Left colon (tissue), 2 donors: ENCODE data around the gene TOR1AIP2. TPM values are rescaled to one million over a fixed set of nuclear protein-coding genes. Genes with fewer than 3 reads are reported as not detected.
A peak's percentile ranks its signal among the peaks of the same experiment; 100 is the strongest.

Experiments used
- ATAC-seq: fragments of 200-7000 bp; cut with Tn5 transposase; one replicate; pipeline ENCODE4 v1.9.1; 2020; ENCODE audit warnings: mild to moderate bottlenecking, moderate library complexity
- DNase-seq, 2 donors: peaks; one replicate each; pipeline ENCODE4 v3.0.0-alpha.2; 2020
- intact Hi-C, 2 donors: fragments of 100-400 bp; cut with DNase I in 1 of 2; cut with micrococcal nuclease in 1 of 2; formaldehyde crosslinking; loops; one replicate each; pipeline versions ENCODE4 v1.11.2 to v1.14.0; 2022; cut with DNase I, micrococcal nuclease
- long read RNA-seq: library from polyadenylated mRNA; unstranded; transcript quantifications from one replicate; pipeline ENCODE4 v2.0.0, GENCODE V29; 2021
- total RNA-seq, 2 donors: library from RNA; stranded (reverse); fragmentation: NEBNext Ultra II Directional; extraction: Animal tissue kit (Norgen Biotek cat#: 25700); gene quantifications; one replicate each; pipeline ENCODE4 v1.2.1, GENCODE V29; 2021
- donor health status: DM: no; HTN: no; CAD: no.
- donor health status: DM: yes; HTN: yes; CAD: no.

Gene TOR1AIP2
- 10 to 100 TPM; 65.0 to 87.8 TPM for total RNA-seq
- long read RNA-seq, full-length matches to known transcripts: 2 of 11 reads
- long read RNA-seq, partial matches to known transcripts: 2 of 11 reads
- long read RNA-seq, other reads (novel, unspliced or antisense): 7 of 11 reads

- intact Hi-C loops: no loop called here
- DNase-seq (peak; percentile 90 to 94), ATAC-seq (peak; percentile 64)
Observed at GRCh38 chr1:179877586-179878265, at the start of gene TOR1AIP2. TSS of gene TOR1AIP2 (minus strand) at chr1:179877803. CDS start at chr1:179852665, 25,138 bp downstream.

- intact Hi-C loops: no loop called here
- ATAC-seq: no peak
- DNase-seq: no peak
Observed at GRCh38 chr1:179926850-179927205, 49.2 kb upstream of the TOR1AIP2 start.

- DNase-seq (no peak), ATAC-seq (no peak)
- intact Hi-C loops: no loop called here
Observed at GRCh38 chr1:179925922-179926849, 48.6 kb upstream of the TOR1AIP2 start.

- DNase-seq: no peak
- no peak for ATAC-seq
- intact Hi-C loops: no loop called here
Observed at GRCh38 chr1:179925302-179925701, 47.7 kb upstream of the TOR1AIP2 start.

GRCh38 chr1:179924268-179924667, 46.7 kb upstream of the TOR1AIP2 start:
- intact Hi-C loops: no loop called here
- ATAC-seq (no peak), DNase-seq (no peak)

- intact Hi-C loops: no loop called here
- ATAC-seq (no peak), DNase-seq (no peak)
Observed at GRCh38 chr1:179923029-179923428, 45.4 kb upstream of the TOR1AIP2 start.

- DNase-seq (no peak), ATAC-seq (no peak)
- intact Hi-C loops: no loop called here
Observed at GRCh38 chr1:179921981-179922872, 44.6 kb upstream of the TOR1AIP2 start.

- DNase-seq: no peak
- no peak for ATAC-seq
- intact Hi-C loops: no loop called here
Observed at GRCh38 chr1:179921472-179921871, 43.9 kb upstream of the TOR1AIP2 start.

- no peak for DNase-seq
- intact Hi-C loops: no loop called here
- no peak for ATAC-seq
Observed at GRCh38 chr1:179917601-179918429, 40.2 kb upstream of the TOR1AIP2 start.

- no peak for ATAC-seq
- intact Hi-C loops: no loop called here
- no peak for DNase-seq
Observed at GRCh38 chr1:179911812-179912211, 34.2 kb upstream of the TOR1AIP2 start.

GRCh38 chr1:179910934-179911333, 33.3 kb upstream of the TOR1AIP2 start:
- no peak for ATAC-seq
- DNase-seq: no peak
- intact Hi-C loops: no loop called here

- intact Hi-C loops: loop anchor here in 1 of 2 donors (5.0 kb wide), 1 partner anchor 63 kb away; the partner anchor contains the start of gene CEP350
- DNase-seq: no peak
- no peak for ATAC-seq
Observed at GRCh38 chr1:179889589-179889988, 12.0 kb upstream of the TOR1AIP2 start.

GRCh38 chr1:179888071-179888470, 10.5 kb upstream of the TOR1AIP2 start:
- intact Hi-C loops: loop anchor here in 1 of 2 donors (5.0 kb wide), 1 partner anchor 64 kb away; the partner anchor contains the start of gene CEP350
- ATAC-seq: no peak
- DNase-seq: no peak

- ATAC-seq (no peak), DNase-seq (no peak)
- intact Hi-C loops: no loop called here
Observed at GRCh38 chr1:179883745-179884138, 6.1 kb upstream of the TOR1AIP2 start.

GRCh38 chr1:179883040-179883744, 5.6 kb upstream of the TOR1AIP2 start:
- ATAC-seq: peak; percentile 8
- DNase-seq: no peak
- intact Hi-C loops: no loop called here

- DNase-seq: peak; percentile 96 to 98
- ATAC-seq: peak; percentile 85
- intact Hi-C loops: no loop called here
Observed at GRCh38 chr1:179882253-179883039, 4.8 kb upstream of the TOR1AIP2 start, which contains the start of gene TOR1AIP1. TSS of gene TOR1AIP1 (plus strand) at chr1:179882285. CDS start at chr1:179882503, 218 bp downstream.
